HG03565 (cell line): ENCODE data around the gene SPRED1.
"Not testable (repeated sequence)": the region's sequence is repeated elsewhere in the genome, so short reads cannot be mapped to it uniquely, and the experiment has no call there.

Source experiments
- ATAC-seq: cut with Tn5 transposase; IDR thresholded peaks from one replicate; pipeline ENCODE4 v1.9.1; 2021; ENCODE audit warnings: mild to moderate bottlenecking, moderate library complexity; ENCODE audit not compliant: unreplicated experiment

Gene SPRED1

GRCh38 chr15:38229705-38230310 lies 22.8 kb upstream of the SPRED1 start:
- no peak for ATAC-seq

- ATAC-seq = no peak
These were observed 21.2 kb upstream of the SPRED1 start for GRCh38 chr15:38231436-38231835.

- not testable (repeated sequence) for ATAC-seq
These were observed 15.6 kb upstream of the SPRED1 start for GRCh38 chr15:38237021-38237420.

- ATAC-seq = peak; percentile 43
These were observed 14.3 kb upstream of the SPRED1 start for GRCh38 chr15:38238311-38238710.

GRCh38 chr15:38242055-38242454 lies 10.6 kb upstream of the SPRED1 start:
- ATAC-seq = peak; percentile 84

GRCh38 chr15:38243278-38244055 lies 9.2 kb upstream of the SPRED1 start:
- ATAC-seq = no peak

- ATAC-seq = no peak
These were observed 5.3 kb upstream of the SPRED1 start for GRCh38 chr15:38247336-38247735.

- ATAC-seq = no peak
These were observed 730 bp downstream of the SPRED1 start for GRCh38 chr15:38253351-38253781.

GRCh38 chr15:38254051-38254883 lies 1.6 kb downstream of the SPRED1 start:
- peak; percentile 37 for ATAC-seq

GRCh38 chr15:38255690-38256089 lies 3.1 kb downstream of the SPRED1 start:
- no peak for ATAC-seq

- ATAC-seq = no peak
These were observed 5.0 kb downstream of the SPRED1 start for GRCh38 chr15:38257676-38258075.

- ATAC-seq = no peak
These were observed 6.5 kb downstream of the SPRED1 start for GRCh38 chr15:38259134-38259533.

GRCh38 chr15:38260077-38260476 lies 7.4 kb downstream of the SPRED1 start:
- no peak for ATAC-seq

- no peak for ATAC-seq
These were observed 10.6 kb downstream of the SPRED1 start for GRCh38 chr15:38263251-38263650.

GRCh38 chr15:38263996-38264395 lies 11.4 kb downstream of the SPRED1 start:
- ATAC-seq = no peak

- no peak for ATAC-seq
These were observed 13.8 kb downstream of the SPRED1 start for GRCh38 chr15:38266247-38266986.

GRCh38 chr15:38267421-38268022 lies 14.9 kb downstream of the SPRED1 start:
- ATAC-seq = no peak

GRCh38 chr15:38271144-38271543 lies 18.5 kb downstream of the SPRED1 start:
- ATAC-seq = no peak

GRCh38 chr15:38271895-38272294 lies 19.3 kb downstream of the SPRED1 start:
- ATAC-seq = no peak

GRCh38 chr15:38272431-38272830 lies 19.8 kb downstream of the SPRED1 start:
- ATAC-seq = not testable (repeated sequence)
